Endothelial cell of umbilical vein (primary cell): ENCODE measurements around the gene HOXD3. TPM values are rescaled to one million over a fixed set of nuclear protein-coding genes. Genes with fewer than 3 reads are reported as not detected.

Experiments used
- BruUV-seq: library from RNA; stranded (reverse); fragments of 400-500 nt; replicated peaks from 2 replicates; lab custom pipeline; 2021; lab: Mats Ljungman, UMichigan
- CTCF ChIA-PET: fragments of 300-600, 350-600 bp; sonication (Branson Sonifier 250); formaldehyde crosslinking; loops from one replicate; lab custom pipeline; 2021; ENCODE audit warnings: antibody characterized with exemption, inconsistent platforms; lab: Charles Lee
- POLR2A ChIA-PET: fragments of 300-600, 350-600 bp; sonication (Branson Sonifier 250); formaldehyde crosslinking; loops from one replicate; lab custom pipeline; 2021; ENCODE audit warnings: antibody characterized with exemption, inconsistent platforms; lab: Charles Lee
- DNase-seq: peaks from one replicate; pipeline ENCODE4 v3.0.0-alpha.2; 2011; ENCODE audit warnings: low read depth, low spot score
- FAIRE-seq: peaks from 2 replicates; lab custom pipeline; 2011; peaks lifted over from hg19 to GRCh38; lab: Jason Lieb, UNC
- H2AFZ ChIP-seq: 2 replicates; pipeline ENCODE4 v1.6.0; 2012; ENCODE audit warnings: low read depth, low read length, control low read depth, inconsistent platforms
- H3K27ac ChIP-seq: 2 replicates; pipeline ENCODE4 v1.5.1; 2011; ENCODE audit warnings: low read depth, mild to moderate bottlenecking, control low read depth, low read length, moderate library complexity; ENCODE audit not compliant: insufficient read depth
- H3K27me3 ChIP-seq, 2 experiments: 2 replicates each; pipeline versions ENCODE4 v1.6.0 to v1.6.1; 2011; ENCODE audit warnings: low read length in 2 of 2, mixed read lengths in 1 of 2; ENCODE audit not compliant: control insufficient read depth in 2 of 2, insufficient read depth in 2 of 2
- H3K36me3 ChIP-seq, 2 experiments: 2 replicates in 1 of 2; 3 replicates in 1 of 2; pipeline ENCODE4 v1.5.1; 2011; ENCODE audit warnings: low read length in 2 of 2, mild to moderate bottlenecking in 1 of 2, moderate library complexity in 1 of 2; ENCODE audit not compliant: control insufficient read depth in 2 of 2, insufficient read depth in 2 of 2; ENCODE audit errors: extremely low read depth in 1 of 2
- H3K4me1 ChIP-seq: 3 replicates; pipeline ENCODE4 v1.5.1; 2011; ENCODE audit warnings: mild to moderate bottlenecking, low read length; ENCODE audit not compliant: control insufficient read depth, insufficient read depth; ENCODE audit errors: extremely low read depth
- H3K4me2 ChIP-seq: 2 replicates; pipeline ENCODE4 v1.6.1; 2011; ENCODE audit warnings: low read length, control low read depth, mixed read lengths; ENCODE audit not compliant: insufficient read depth
- H3K4me3 ChIP-seq, 3 experiments: fragments of 200-600 bp in 1 of 3; sonication (generic), shearing (Covaris generic) in 1 of 3; replicated peaks in 1 of 3; 2 replicates each; pipeline ENCODE4 v1.5.1; 2011 to 2016; ENCODE audit warnings: control low read depth in 3 of 3, low read length in 3 of 3, mild to moderate bottlenecking in 2 of 3, inconsistent platforms in 1 of 3, low read depth in 1 of 3, moderate library complexity in 1 of 3; ENCODE audit not compliant: insufficient read depth in 1 of 3
- H3K79me2 ChIP-seq: 2 replicates; pipeline ENCODE4 v1.6.0; 2012; ENCODE audit warnings: low read length, inconsistent platforms; ENCODE audit not compliant: control insufficient read depth, insufficient read depth
- H3K9ac ChIP-seq: replicated peaks from 2 replicates; pipeline ENCODE3; 2011; ENCODE audit warnings: low read length, control low read depth; ENCODE audit not compliant: insufficient read depth; ENCODE audit errors: extremely low read depth
- H3K9me1 ChIP-seq: replicated peaks from 3 replicates; pipeline ENCODE4 v1.6.0; 2011; ENCODE audit warnings: mild to moderate bottlenecking, low read length; ENCODE audit not compliant: control insufficient read depth, insufficient read depth; ENCODE audit errors: extremely low read depth
- H3K9me3 ChIP-seq: replicated peaks from 2 replicates; pipeline ENCODE4 v1.5.1; 2012; ENCODE audit warnings: low read length, inconsistent platforms; ENCODE audit not compliant: control insufficient read depth, insufficient read depth
- H4K20me1 ChIP-seq: replicated peaks from 2 replicates; pipeline ENCODE3; 2011; ENCODE audit warnings: mild to moderate bottlenecking, low read length; ENCODE audit not compliant: control insufficient read depth, insufficient read depth; ENCODE audit errors: extremely low read depth
- CTCF ChIP-seq, 2 donors: IDR thresholded peaks; 1 replicate in 1 of 2; 2 replicates in 1 of 2; pipeline ENCODE4 v1.5.1; 2011; ENCODE audit warnings: low read length in 2 of 2, mild to moderate bottlenecking in 2 of 2, moderate library complexity in 2 of 2, control low read depth in 1 of 2, inconsistent platforms in 1 of 2, low read depth in 1 of 2; ENCODE audit not compliant: insufficient read depth in 1 of 2; ENCODE audit errors: extremely low read depth in 1 of 2
- EZH2 ChIP-seq: IDR thresholded peaks from 2 replicates; pipeline ENCODE4 v1.6.1; 2012; ENCODE audit warnings: borderline replicate concordance, low read depth, mild to moderate bottlenecking, moderate library complexity, low read length, inconsistent platforms; ENCODE audit not compliant: severe bottlenecking
- FOS ChIP-seq: IDR thresholded peaks from 2 replicates; pipeline ENCODE4 v1.6.1; 2011; ENCODE audit warnings: mild to moderate bottlenecking, low read length, moderate library complexity, borderline replicate concordance; ENCODE audit not compliant: insufficient read depth
- GATA2 ChIP-seq: IDR thresholded peaks from 2 replicates; pipeline ENCODE4 v1.7.0; 2011; ENCODE audit warnings: low read depth, mild to moderate bottlenecking, moderate library complexity, mixed read lengths, low read length; ENCODE audit not compliant: insufficient read length, insufficient read depth
- JUN ChIP-seq: IDR thresholded peaks from 2 replicates; pipeline ENCODE4 v1.6.1; 2011; ENCODE audit warnings: borderline replicate concordance, low read depth; ENCODE audit not compliant: insufficient read length, insufficient read depth
- MAX ChIP-seq: IDR thresholded peaks from 2 replicates; pipeline ENCODE4 v1.6.1; 2011; ENCODE audit not compliant: insufficient read depth, insufficient read length
- MYC ChIP-seq: IDR thresholded peaks from one replicate; pipeline ENCODE4 v1.6.1; 2011; ENCODE audit warnings: mild to moderate bottlenecking, low read depth, low read length
- POLR2A ChIP-seq: IDR thresholded peaks from 2 replicates; pipeline ENCODE4 v1.6.1; 2012; ENCODE audit warnings: low read depth, mild to moderate bottlenecking, control low read depth, low read length
- POLR2AphosphoS5 ChIP-seq: IDR thresholded peaks from 2 replicates; pipeline ENCODE4 v1.6.1; 2012; ENCODE audit warnings: low read depth, mild to moderate bottlenecking, control low read depth, low read length, moderate library complexity; ENCODE audit not compliant: insufficient read depth
- dilution Hi-C: fragments of 300-500 bp; cut with MboI; formaldehyde crosslinking; loops from one replicate; pipeline ENCODE4 v1.15.0; 2019; ENCODE audit warnings: low sequenced_read_pairs; ENCODE audit not compliant: extremely low pct_ligation_motif_present
- intact Hi-C: fragments of 100-400 bp; cut with micrococcal nuclease; formaldehyde crosslinking; loops from one replicate; pipeline ENCODE4 v1.10.0; 2022
- polyA plus RNA-seq, 4 experiments: library from polyadenylated mRNA; depleted of rRNA in 3 of 4; stranded (reverse) in 3 of 4; unstranded in 1 of 4; fragments of >200 nt; gene quantifications; 2 replicates each; pipeline versions ENCODE4 v1.2.1 to v1.2.3, GENCODE V29; 2011 to 2012; ENCODE audit warnings: missing spikeins in 1 of 4
- total RNA-seq: library from RNA; stranded (reverse); gene quantifications from 2 replicates; pipeline ENCODE4 v1.2.3, GENCODE V29; 2021

The HOXD3 gene
- total and polyA plus RNA-seq, 2 donors (not counting 3 experiments of a cell fraction or from before 2014, with no cell fraction given) = 2.9 to 20.9 TPM

- H3K4me3 ChIP-seq = no peak overlapping the region
- no peaks in the 10 kb centered on the region for H3K9me3 ChIP-seq
- no peak for FAIRE-seq
- CTCF ChIA-PET = interaction anchor here (0.6 to 2.5 kb wide), 7 partner anchors 10 to 385 kb away, joined by 3 to 12 read pairs (median 3); no protein-coding TSS in a partner anchor
- no peaks in the 10 kb centered on the region for H3K36me3 ChIP-seq
- no peak overlapping the region for H3K9ac ChIP-seq
- H3K79me2 ChIP-seq = no peaks in the 10 kb centered on the region
- H4K20me1 ChIP-seq = no peaks in the 10 kb centered on the region
- POLR2A ChIA-PET = no interaction called here
- BruUV-seq = no TSS peak
- dilution Hi-C loops = no loop called here
- intact Hi-C loops = no loop called here
- no peak for TF ChIP-seq FOS
- TF ChIP-seq JUN = no peak
- TF ChIP-seq POLR2A = no peak
- no peak for TF ChIP-seq MYC
- TF ChIP-seq EZH2 = no peak
- no peak for TF ChIP-seq MAX
- no peak for TF ChIP-seq CTCF (IDR thresholded peaks at IDR 0.05; ENCODE audit: extremely low read depth in 1 of 2, insufficient read depth in 1 of 2, low read depth in 1 of 2, low read length in 2 of 2)
- TF ChIP-seq POLR2AphosphoS5 = no peak
- TF ChIP-seq GATA2 = no peak
- H3K4me1 ChIP-seq = peaks cover 3% of the 10 kb centered on the region
- no peak overlapping the region for H3K4me2 ChIP-seq
- H3K27me3 ChIP-seq = peaks cover 4 to 12% of the 10 kb centered on the region in 2 experiments
- H3K27ac ChIP-seq = no peak overlapping the region
- H2AFZ ChIP-seq = no peak overlapping the region
- no peaks in the 10 kb centered on the region for H3K9me1 ChIP-seq
- DNase-seq = no peak
Observed at GRCh38 chr2:176169181-176169580, 12.1 kb downstream of the HOXD3 start.
